ENCODE measurements around the gene LILRA1.
"Not testable (repeated sequence)": the region's sequence is repeated elsewhere in the genome, so short reads cannot be mapped to it uniquely, and the experiment has no call there.

LILRA1 gene

DNA sequence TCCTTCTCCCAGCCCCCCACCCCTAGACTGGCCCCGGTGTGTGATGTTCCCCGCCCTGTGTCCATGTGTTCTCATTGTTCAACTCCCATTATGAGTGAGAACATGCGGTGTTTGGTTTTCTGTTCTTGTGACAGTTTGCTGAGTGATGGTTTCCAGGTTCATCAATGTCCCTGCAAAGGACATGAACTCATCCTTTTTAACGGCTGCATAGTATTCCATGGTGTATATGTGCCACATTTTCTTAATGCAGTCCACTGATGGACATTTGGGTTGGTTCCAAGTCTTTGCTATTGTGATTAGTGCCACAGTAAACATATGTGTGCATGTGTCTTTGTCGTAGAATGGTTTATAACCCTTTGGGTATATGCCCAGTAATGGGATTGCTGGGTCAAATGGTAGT is 15.2 kb upstream of the LILRA1 start:
- not testable (repeated sequence) for DNase-seq

DNA sequence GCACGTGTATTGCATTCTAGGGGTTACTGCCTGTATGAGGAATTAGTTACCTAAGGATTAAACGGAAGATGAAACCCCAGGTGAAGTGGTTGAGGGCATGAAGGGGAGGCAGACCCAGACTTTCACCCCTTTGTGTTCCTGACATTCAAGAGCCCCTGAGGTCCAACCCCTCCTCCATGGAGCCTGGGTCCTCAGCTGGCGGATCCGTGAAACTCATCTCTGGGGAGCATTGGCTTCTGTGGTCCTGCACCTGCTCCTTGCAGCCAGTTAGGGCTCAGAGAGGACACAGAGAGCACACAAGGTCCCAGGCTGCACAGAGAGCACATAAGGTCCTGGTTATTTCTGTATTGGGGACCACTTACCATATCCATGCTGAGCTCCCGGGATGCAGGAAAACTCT is 7.0 kb upstream of the LILRA1 start:
- no peak for DNase-seq

DNA sequence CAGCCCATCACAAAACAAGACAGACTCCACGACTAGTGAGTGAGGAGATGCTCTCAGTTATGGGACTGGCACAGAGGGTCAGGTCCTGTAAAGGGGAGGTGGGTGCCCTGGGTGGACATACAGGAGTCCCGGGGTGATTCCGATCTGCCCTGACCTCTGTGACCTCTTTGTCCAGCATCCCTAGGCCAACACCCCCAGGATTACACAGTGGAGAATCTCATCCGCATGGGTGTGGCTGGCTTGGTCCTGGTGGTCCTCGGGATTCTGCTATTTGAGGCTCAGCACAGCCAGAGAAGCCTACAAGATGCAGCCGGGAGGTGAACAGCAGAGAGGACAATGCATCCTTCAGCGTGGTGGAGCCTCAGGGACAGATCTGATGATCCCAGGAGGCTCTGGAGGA is 6.4 kb upstream of the LILRA1 start:
- DNase-seq: no peak

DNA sequence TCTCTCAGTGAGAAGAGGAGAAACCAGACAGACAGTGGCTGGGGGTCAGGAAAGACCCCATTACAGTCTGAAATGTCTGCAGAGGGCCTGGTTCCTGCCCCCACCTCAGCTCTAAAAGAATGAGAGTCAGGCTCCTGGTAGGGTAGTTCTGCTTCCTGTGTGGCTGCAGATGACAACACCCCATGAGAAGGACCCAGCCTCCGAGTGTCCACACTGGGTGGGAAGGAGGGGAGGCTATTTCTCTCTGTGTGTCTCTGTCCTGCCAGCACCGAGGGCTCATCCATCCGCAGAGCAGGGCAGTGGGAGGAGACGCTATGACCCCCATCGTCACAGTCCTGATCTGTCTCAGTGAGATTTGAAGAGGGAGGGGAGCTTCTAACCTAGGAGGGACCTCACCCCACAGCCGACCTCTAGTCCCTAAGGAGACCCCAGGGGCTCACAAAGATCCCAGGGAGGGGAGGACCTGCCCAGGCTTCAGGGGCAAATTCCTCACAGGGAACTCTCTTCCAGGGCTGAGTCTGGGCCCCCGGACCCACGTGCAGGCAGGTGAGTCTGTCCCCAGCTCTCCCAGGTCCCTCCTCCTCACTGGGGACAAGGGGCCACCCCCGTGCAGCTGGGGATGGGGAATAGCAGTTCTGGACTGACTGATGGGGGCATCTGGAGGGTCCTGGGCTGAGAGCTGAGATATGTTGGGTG is 647 bp downstream of the LILRA1 start:
- DNase-seq: not testable (repeated sequence)

DNA sequence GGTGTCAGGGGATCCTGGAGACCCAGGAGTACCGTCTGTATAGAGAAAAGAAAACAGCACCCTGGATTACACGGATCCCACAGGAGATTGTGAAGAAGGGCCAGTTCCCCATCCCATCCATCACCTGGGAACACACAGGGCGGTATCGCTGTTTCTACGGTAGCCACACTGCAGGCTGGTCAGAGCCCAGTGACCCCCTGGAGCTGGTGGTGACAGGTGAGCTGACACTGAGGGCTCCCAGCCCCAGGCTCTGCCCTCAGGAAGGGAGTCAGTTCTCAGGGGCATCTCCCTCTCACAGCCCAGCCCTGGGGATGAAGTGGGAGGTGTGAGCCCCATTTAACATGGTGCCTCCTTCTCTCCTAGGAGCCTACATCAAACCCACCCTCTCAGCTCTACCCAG is 1.3 kb downstream of the LILRA1 start:
- DNase-seq: no peak

DNA sequence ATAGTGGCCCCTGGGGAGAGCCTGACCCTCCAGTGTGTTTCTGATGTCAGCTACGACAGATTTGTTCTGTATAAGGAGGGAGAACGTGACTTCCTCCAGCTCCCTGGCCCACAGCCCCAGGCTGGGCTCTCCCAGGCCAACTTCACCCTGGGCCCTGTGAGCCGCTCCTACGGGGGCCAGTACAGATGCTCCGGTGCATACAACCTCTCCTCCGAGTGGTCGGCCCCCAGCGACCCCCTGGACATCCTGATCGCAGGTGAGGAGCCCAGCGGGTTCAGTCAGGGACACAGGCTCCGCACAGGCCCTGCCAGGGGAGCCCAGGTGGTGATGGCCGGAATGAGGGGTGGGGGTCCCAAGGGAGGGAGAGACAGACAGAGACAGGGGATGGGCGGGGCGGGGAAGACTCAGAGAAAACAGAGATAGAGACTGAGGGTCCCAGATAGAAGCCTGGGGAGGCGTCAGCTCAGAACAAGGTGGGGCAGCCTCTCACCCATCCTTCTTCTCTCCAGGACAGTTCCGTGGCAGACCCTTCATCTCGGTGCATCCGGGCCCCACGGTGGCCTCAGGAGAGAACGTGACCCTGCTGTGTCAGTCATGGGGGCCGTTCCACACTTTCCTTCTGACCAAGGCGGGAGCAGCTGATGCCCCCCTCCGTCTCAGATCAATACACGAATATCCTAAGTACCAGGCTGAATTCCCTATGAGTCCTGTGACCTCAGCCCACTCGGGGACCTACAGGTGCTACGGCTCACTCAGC is 2.4 kb downstream of the LILRA1 start:
- DNase-seq: not testable (repeated sequence)

DNA sequence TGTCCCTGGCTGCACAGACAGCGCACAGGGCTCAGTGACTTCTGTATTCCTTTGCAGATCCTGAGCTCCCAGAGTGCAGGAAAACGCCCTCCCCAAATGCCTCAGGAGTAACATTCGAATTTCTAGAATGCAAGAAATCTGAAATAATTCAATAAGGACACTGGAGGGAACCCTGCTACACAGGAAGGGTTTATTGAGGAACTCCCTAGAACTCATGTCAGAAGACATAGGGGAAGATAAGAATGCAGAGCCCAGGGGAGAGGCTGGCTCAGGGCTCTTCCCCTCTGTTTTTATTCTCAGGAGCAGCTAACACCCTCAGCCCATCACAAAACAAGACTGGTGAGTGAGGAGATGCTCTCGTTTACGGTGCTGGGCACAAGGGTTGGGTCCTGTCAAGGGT is 6.8 kb downstream of the LILRA1 start:
- no peak for DNase-seq

DNA sequence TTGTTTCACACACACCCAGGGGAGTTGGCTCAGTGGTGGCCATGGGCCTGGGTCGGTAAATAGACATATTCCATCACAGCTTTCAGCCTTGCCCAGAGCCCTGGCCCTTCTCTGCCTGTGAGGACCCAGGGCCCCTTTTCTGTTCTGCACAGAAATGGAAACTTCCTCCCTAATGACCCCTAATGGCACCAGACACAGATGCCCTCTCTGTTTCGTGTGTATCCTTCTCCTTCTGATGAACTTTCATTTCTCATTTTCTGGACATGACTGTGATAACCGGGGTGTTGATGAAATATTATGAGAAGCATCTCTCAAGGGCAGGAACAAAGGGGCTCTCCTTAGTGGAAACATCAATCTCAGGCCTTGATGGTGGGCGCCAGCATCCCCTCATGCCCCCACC is 12.8 kb downstream of the LILRA1 start:
- no peak for DNase-seq

DNA sequence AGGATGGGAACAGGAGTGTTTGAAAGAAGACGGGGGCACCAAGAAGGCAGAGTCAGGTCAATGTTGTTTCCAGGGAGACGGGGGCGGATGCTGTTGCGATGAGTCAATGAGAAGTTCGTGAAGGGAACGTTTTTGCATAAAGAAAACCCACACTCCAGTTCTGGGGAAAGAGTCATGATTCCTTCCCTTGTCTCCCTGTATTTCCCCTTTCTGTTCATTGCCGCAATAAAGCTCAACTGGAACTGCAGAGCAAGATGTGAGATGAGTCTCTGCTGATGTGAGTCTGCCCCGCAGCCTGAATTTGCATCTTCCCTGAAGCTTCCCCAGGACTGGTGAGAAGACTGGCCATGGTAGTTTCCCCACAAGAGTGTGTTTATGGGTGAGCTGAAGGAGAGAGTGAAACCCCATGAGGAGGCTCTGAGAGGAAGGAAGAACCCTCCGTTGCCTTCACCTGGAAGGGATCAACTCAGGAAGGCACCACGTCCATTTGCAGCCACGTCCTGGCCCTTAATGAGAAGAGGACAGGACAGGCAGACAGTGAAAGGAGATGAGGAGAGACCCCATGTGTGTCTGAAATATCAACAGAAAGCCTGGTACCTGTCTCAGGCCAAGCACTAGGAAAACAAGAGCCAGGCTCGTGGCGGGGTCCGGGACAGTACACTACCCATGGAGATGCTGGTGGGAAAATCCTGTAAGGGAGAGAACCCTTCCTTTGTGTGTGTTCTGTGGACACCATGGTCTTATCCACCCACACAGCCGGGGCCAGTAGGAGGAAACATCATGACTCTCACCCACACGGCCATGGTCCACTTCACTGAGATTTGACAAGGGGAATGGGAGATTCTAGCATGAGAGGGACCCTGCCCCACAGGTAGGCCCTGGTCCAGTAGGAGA is 13.7 kb downstream of the LILRA1 start:
- no peak for DNase-seq

DNA sequence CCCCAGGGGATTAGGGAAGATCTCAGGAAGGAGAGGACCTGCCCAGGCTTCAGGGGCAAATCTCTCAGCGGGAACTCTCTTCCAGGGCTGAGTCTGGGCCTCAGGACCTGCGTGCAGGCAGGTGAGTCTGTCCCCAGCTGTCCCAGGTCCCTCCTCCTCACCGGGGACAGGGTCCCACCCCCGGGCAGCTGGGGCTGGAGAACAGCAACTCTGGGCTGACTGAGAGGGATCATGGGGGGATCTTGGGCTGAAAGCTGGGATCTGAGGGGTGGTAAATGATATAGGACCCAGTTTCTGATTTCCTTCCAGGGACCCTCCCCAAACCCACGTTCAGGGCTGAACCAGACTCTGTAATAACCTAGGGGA is 14.3 kb downstream of the LILRA1 start:
- no peak for DNase-seq

DNA sequence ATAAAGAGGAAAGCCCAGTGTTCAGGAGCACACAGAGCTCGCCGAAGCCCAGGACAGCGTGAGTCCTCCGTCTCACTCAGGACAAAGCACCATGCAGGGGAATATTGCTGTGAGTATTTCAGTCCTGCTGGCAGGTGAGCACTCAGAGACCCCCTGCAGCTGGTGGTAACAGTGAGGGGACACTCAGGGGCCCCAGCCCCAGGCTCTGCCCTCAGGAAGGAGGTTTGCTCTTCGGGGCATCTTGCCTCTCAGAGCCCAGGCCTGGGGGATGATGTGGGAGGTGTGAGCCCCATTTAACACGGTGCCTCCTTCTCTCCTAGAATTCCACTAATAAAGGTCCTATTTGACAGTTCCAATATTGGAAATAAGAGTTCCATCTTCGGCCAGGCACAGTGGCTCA is 14.8 kb downstream of the LILRA1 start:
- no peak for DNase-seq

DNA sequence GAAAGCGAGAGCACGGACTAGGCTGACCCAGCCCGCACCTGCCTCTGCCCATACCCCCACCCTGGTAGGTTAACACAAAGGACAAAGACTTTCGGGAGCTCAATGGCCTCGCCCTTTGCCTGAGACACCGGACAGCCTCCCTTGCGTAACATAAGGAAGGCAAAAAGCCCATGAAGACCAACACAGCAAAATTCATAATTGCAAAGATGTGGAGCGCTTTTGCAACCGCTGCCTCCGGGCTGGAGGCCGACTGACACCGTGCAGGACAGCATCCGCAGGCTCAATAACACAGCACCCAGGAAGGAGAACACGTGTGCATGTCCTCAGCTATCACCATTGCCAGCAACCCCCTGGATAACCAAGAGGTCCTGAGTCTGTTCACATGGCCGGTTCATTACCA is 15.4 kb downstream of the LILRA1 start:
- DNase-seq: no peak

DNA sequence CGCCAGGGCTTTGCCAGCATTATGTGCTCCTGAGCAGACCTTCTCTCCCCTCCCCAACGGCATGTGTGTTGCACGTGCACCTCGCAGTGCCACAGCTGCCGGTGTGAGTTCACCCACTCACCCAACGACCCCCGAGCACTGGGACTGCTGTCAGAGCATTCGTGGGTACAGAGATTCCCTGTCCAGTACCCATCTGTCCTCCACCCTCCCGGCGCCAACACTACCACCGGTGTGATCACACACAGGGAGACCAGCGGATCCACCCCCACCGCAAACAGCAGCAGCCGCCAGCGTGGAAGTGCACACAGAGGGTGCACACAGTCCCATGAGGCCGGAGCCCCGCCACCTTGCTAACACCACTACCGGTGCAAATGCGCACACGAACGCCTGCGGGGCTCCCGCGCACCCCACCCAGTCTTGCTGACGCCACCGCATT is 15.9 kb downstream of the LILRA1 start:
- DNase-seq: no peak

DNA sequence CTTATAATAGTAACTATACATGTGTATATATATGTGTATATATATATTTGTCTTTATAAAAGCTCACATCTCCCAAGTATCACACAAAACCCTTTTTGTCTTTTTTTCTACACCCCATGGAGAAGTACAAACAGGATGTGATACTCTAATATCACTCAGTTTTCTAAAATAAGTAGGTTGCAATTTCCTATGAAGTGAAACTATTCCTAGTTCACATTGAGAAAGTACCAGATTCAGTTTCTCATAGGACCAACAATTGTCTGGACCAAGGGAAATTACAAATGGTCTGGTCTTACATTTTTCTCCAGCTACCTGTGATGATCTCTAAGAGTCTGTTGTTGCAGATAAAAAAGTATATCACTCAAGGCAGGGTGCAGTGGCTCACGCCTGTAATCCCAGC is 19.0 kb downstream of the LILRA1 start:
- no peak for DNase-seq

DNA sequence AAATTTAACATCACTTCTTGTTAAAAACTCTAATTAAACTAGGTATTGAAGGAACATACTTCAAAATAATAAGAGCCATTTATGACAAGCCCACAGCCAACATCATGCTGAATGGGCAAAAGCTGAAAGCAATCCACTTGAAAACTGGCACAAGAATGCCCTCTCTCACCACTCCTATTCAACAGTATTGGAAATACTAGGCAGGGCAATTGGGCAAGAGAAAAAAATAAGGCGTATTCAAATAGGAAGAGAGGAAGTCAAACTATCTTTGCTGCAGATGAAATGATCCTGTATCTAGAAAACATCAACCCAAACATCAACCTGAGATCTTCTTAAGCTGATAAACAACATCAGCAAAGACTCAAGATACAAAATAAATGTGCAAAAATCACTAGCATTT is 21.3 kb downstream of the LILRA1 start:
- DNase-seq: no peak

DNA sequence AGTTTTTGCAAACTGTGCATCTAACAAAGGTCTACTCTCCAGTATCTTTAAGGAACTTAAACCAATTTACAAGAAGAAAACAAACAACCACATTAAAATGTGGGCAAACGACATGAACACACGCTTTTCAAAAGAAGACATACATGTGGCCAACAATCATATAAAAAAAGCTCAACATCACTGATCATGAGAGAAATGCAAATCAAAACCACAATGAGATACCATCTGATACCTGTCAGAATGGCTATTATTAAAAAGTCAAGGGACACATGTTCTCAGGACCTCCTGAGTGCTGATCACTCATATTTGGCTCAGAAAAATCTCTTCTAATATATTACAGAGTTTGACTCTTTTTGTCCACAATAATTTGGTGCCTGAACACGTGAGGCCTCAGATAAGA is 22.6 kb downstream of the LILRA1 start:
- DNase-seq: no peak

DNA sequence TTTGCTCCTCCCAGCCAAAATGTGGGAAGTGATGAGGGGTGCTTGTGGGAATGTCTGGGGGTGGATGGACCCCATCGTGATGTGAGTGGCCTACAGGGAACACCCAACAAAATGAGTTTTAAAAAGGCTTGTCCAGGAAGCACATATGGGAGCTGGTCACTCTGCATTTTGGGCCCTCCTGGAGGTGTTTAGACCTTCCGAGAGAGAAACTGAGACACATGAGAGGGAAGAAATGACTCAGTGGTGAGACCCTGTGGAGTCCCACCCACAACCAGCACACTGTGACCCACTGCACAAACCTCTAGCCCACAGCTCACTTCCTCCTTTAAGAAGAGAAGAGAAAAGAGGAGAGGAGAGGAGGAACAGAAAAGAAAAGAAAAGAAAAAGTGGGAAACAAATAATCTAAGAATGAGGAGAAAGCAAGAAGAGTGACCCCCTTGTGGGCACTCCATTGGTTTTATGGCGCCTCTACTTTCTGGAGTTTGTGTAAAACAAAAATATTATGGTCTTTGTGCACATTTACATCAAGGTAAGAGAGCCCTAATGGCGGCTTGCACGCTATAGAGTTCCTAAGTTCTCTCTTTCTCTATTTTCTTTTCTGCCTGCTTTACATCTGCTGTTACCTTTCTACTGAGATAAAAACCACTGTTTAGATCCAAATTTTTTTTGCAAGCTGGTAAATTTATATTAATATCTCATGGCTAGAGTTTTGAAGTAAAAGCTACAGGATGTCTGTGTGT is 23.6 kb downstream of the LILRA1 start:
- no peak for DNase-seq

DNA sequence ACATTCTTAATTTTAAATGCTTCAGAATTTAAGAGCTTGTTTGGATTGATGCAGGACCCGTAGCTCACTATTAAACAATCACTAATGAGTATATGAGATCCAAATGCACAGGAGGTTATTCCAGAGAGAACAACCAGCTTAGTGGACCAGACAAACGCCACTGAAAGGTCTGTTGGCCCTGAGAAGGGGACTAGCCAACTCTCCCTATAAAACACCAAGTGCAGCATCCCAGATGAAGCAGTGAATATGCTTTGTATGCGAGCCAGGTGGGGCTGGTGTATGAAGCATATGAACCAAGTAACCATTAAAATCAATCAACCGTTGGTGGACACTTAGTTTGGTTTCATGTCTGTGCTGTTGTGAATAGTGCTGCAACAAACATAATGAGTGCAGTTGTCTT is 27.0 kb downstream of the LILRA1 start:
- no peak for DNase-seq

DNA sequence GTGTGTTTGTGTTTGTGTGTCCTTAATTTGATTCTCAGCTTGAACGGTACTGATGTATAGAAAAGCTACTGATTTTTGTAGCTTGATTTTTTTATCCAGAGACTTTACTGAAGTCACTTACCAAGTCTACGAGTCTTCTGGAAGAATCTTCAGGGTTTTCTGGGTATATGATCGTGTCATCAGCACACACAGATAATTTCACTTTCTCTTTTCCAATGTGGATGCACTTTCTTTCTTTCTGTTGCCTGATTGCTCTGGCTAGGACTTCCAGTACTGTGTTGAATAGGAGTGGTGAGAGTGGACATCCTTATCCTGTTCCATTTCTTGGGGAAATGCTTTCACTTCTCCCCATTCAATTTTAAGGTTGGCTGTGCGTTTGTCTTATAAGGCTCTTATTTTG is 29.0 kb downstream of the LILRA1 start:
- DNase-seq: no peak

DNA sequence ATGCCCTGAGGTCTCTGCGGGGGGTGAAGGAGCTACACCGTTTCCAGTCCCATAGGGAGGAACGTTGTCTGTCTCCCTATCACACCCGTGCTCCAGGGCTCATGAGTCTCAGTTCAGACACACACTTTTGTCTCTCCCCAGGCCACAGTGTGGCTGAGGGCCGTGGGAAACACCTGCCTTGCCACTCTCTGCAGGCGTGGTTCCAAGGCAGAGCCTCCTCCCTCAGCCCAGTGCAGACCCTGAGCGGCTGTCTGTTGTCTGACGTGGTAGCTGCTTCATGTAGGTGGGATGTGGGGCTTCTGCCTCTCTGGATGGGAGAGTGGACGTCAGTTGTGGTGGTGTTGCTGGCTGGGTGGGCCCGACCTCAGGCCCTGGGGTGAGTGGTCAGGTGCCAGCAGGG is 30.8 kb downstream of the LILRA1 start:
- DNase-seq: not testable (repeated sequence)

DNA sequence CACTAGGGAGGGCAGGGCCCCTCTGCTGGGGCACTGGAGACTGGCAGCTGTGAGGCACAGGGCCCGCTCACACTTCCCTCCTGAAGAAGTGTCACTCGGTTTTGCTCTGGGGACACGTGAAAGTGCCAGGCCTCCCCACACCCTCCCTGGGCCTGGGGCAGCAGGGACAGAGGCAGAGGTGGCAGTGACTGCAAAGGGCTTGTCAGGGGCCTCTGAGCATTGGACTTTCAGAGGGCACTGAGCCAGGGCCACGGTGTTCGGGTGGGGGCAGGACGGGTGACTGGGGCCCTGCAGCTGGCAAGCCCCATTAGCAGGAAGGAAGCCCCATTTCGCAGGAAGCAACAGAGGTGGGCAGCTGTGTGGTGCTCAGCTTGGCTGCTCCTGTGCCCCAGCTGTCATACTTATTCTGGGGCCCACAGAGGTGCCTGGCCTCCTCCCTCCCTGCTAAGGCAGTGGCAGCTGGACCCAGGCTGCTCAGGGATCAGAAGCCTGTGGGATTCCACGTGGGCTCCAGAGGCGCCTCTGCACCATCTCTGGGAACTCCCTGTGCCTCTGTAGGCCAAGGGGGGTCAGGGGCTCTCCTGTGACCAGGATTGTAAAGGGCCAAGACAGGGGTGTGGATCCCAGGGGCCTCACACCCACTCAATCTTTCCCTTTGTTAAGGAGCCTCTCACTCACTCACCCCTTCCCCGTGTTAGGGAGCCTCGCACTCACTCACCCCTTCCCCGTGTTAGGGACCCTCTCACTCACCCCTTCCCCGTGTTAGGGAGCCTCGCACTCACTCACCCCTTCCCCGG is 31.7 kb downstream of the LILRA1 start:
- DNase-seq: not testable (repeated sequence)

DNA sequence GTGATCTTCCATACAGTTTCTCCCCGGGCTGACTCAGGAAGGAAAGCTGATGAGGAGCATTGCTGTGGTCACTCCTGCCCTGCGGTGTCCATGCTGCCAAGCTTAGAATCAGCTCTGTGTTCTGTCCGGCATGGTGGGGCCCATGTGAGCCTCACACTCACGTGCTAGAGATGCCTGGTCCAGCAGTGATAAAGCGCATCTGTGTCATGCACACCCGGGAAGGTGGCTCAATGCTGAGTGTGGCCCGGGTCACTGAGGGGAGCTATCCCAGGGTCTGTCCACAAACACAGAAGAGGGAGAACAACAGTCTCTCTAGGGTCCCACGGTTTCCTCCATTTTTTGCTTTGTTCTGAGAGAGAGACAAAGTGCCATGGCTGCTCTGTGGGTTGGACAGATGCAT is 33.3 kb downstream of the LILRA1 start:
- DNase-seq: no peak

All from NCI-H1105 (cell line).